Neural cell (in vitro differentiated cells): ENCODE results near the gene SLFNL1. TPM values are rescaled to one million over a fixed set of nuclear protein-coding genes. Genes with fewer than 3 reads are reported as not detected.

Experiments
- H2AFZ ChIP-seq: fragments of 200-600, 300-800 bp; sonication (generic), shearing (Covaris generic); 2 replicates; pipeline ENCODE4 v1.6.0; 2014; ENCODE audit warnings: low read depth, mild to moderate bottlenecking, antibody characterized with exemption, low read length, moderate library complexity
- H3F3A ChIP-seq: fragments of 200-600 bp; shearing (Covaris generic); 2 replicates; pipeline ENCODE4 v1.6.1; 2016; ENCODE audit warnings: mild to moderate bottlenecking, moderate library complexity, mixed read lengths, antibody characterized with exemption, low read length; ENCODE audit not compliant: insufficient read depth, poor library complexity, severe bottlenecking
- H3K27ac ChIP-seq: fragments of 200-600, 300-800 bp; sonication (generic), shearing (Covaris generic); 2 replicates; pipeline ENCODE4 v1.5.1; 2014; ENCODE audit warnings: mild to moderate bottlenecking, low read length, moderate library complexity
- H3K27me3 ChIP-seq: fragments of 300-800, 200-600 bp; sonication (generic), shearing (Covaris generic); 2 replicates; pipeline ENCODE4 v1.6.0; 2014; ENCODE audit warnings: mild to moderate bottlenecking, low read depth, low read length, moderate library complexity; ENCODE audit not compliant: insufficient read depth
- H3K36me3 ChIP-seq: fragments of 300-800, 200-600 bp; sonication (generic), shearing (Covaris generic); 2 replicates; pipeline ENCODE4 v1.5.1; 2014; ENCODE audit warnings: mild to moderate bottlenecking, antibody characterized with exemption, low read length, moderate library complexity; ENCODE audit not compliant: insufficient read depth
- H3K4me2 ChIP-seq: fragments of 300-800, 200-600 bp; sonication (generic), shearing (Covaris generic); 2 replicates; pipeline ENCODE4 v1.6.0; 2014; ENCODE audit warnings: mild to moderate bottlenecking, low read length
- H3K4me3 ChIP-seq: fragments of 300-800, 200-600 bp; sonication (generic), shearing (Covaris generic); 2 replicates; pipeline ENCODE4 v1.5.1; 2014; ENCODE audit warnings: mild to moderate bottlenecking, low read length, moderate library complexity
- H3K79me2 ChIP-seq: fragments of 200-600 bp; shearing (Covaris generic); replicated peaks from 2 replicates; pipeline ENCODE4 v1.6.0; 2014; ENCODE audit warnings: mild to moderate bottlenecking, low read length, moderate library complexity; ENCODE audit not compliant: insufficient read depth
- H3K9ac ChIP-seq: fragments of 300-800, 200-600 bp; sonication (generic), shearing (Covaris generic); 2 replicates; pipeline ENCODE4 v1.6.1; 2016; ENCODE audit warnings: mild to moderate bottlenecking, low read length, mixed read lengths
- H3K9me2 ChIP-seq: fragments of 200-600 bp; shearing (Covaris generic); 2 replicates; pipeline ENCODE4 v1.6.1; 2016; ENCODE audit warnings: mild to moderate bottlenecking, low read length, mixed read lengths; ENCODE audit not compliant: insufficient read depth
- H3K9me3 ChIP-seq: fragments of 200-600, 300-800 bp; sonication (generic), shearing (Covaris generic); 2 replicates; pipeline ENCODE4 v1.6.1; 2016; ENCODE audit warnings: mild to moderate bottlenecking, mixed run types, low read length, moderate library complexity, mixed read lengths
- H4K20me1 ChIP-seq: fragments of 200-600 bp; shearing (Covaris generic); 2 replicates; pipeline ENCODE4 v1.6.1; 2016; ENCODE audit warnings: mild to moderate bottlenecking, mixed run types; ENCODE audit not compliant: insufficient read depth
- CTCF ChIP-seq: fragments of 450-650 bp; IDR thresholded peaks from 2 replicates; pipeline ENCODE4 v1.5.1; 2014; ENCODE audit warnings: antibody characterized with exemption, mild to moderate bottlenecking, moderate library complexity; ENCODE audit not compliant: poor library complexity, severe bottlenecking
- EP300 ChIP-seq: fragments of 450-650 bp; conservative IDR thresholded peaks from 2 replicates; pipeline ENCODE4 v1.6.1; 2014; ENCODE audit warnings: antibody characterized with exemption, mild to moderate bottlenecking, moderate library complexity; ENCODE audit not compliant: poor library complexity, severe bottlenecking
- EZH2 ChIP-seq: fragments of 200-600, 300-800 bp; shearing (Covaris generic), sonication (generic); IDR thresholded peaks from 2 replicates; pipeline ENCODE4 v1.6.1; 2014; ENCODE audit warnings: antibody characterized with exemption, low read length, borderline replicate concordance, mild to moderate bottlenecking; ENCODE audit not compliant: insufficient read depth, poor library complexity, severe bottlenecking
- MXI1 ChIP-seq: fragments of 450-650 bp; conservative IDR thresholded peaks from 2 replicates; pipeline ENCODE4 v1.6.1; 2014; ENCODE audit warnings: antibody characterized with exemption, mild to moderate bottlenecking; ENCODE audit not compliant: poor library complexity, severe bottlenecking
- POLR2AphosphoS5 ChIP-seq: IDR thresholded peaks from 2 replicates; pipeline ENCODE4 v1.6.1; 2012
- RAD21 ChIP-seq: fragments of 450-650 bp; conservative IDR thresholded peaks from 2 replicates; pipeline ENCODE4 v1.6.1; 2014; ENCODE audit warnings: antibody characterized with exemption, mild to moderate bottlenecking, moderate library complexity
- REST ChIP-seq: IDR thresholded peaks from 2 replicates; pipeline ENCODE4 v1.6.1; 2012; ENCODE audit warnings: borderline replicate concordance
- SMC3 ChIP-seq: fragments of 450-650 bp; conservative IDR thresholded peaks from 2 replicates; pipeline ENCODE4 v1.6.1; 2014; ENCODE audit warnings: antibody characterized with exemption, mild to moderate bottlenecking, moderate library complexity; ENCODE audit not compliant: poor library complexity
- TAF1 ChIP-seq: IDR thresholded peaks from 2 replicates; pipeline ENCODE4 v1.6.1; 2012; ENCODE audit warnings: low read depth
- polyA plus RNA-seq: library from polyadenylated mRNA; depleted of rRNA; stranded (reverse); fragments of >200 nt; gene quantifications from 2 replicates; pipeline ENCODE4 v1.2.3, GENCODE V29; 2014

The SLFNL1 gene
- polyA plus RNA-seq, 1 donor from 2014 or later = 0.26 TPM

- Histone ChIP-seq H3K27ac (peak within 1 kb of the TSS; percentile 85), H4K20me1 (no peaks in the 10 kb centered on the region), H3K9me3 (no peaks in the 10 kb centered on the region), H3K9me2 (no peaks in the 10 kb centered on the region), H3K9ac (peak within 1 kb of the TSS; percentile 83), H3K4me3 (peak within 1 kb of the TSS; percentile 88), H2AFZ (peak within 1 kb of the TSS; percentile 94), H3K4me2 (peak within 1 kb of the TSS; percentile 94), H3K36me3 (peaks cover 2% of the 10 kb centered on the region), H3K79me2 (peaks cover 29% of the 10 kb centered on the region), H3K27me3 (no peaks in the 10 kb centered on the region), H3F3A (peaks cover 6% of the 10 kb centered on the region)
- TF ChIP-seq EP300 (no peak), EZH2 (no peak), MXI1 (peak; percentile 93), SMC3 (no peak), TAF1 (peak; percentile 48), POLR2AphosphoS5 (peak; percentile 79), RAD21 (peak; percentile 32), CTCF (peak; percentile 81), REST (peak; percentile 69)
Measured at GRCh38 chr1:40979241-40980067, 42.1 kb downstream of the SLFNL1 start, which contains the start of gene CTPS1. Gene CTPS1 (plus strand): TSS chr1:40979696. CDS start chr1:40983291, 3,595 bp downstream.

GRCh38 chr1:40978886-40979240 lies 42.7 kb downstream of the SLFNL1 start:
- TF ChIP-seq POLR2AphosphoS5 (no peak), CTCF (no peak), EZH2 (no peak), REST (no peak), SMC3 (no peak), MXI1 (no peak), RAD21 (no peak), TAF1 (no peak), EP300 (no peak)
- Histone ChIP-seq H3K9ac (peak overlapping the region; percentile 83), H3K4me2 (no peak overlapping the region), H3K27ac (peak overlapping the region; percentile 85), H3K27me3 (no peaks in the 10 kb centered on the region), H3K9me3 (no peaks in the 10 kb centered on the region), H3K9me2 (no peaks in the 10 kb centered on the region), H2AFZ (peak overlapping the region; percentile 94), H3K79me2 (peaks cover 29% of the 10 kb centered on the region), H3F3A (peaks cover 6% of the 10 kb centered on the region), H3K4me3 (peak overlapping the region; percentile 88), H4K20me1 (no peaks in the 10 kb centered on the region), H3K36me3 (no peaks in the 10 kb centered on the region)
